Measurements from ENCODE around the gene HLA-DQA2. TPM values are rescaled to one million over a fixed set of nuclear protein-coding genes. Genes with fewer than 3 reads are reported as not detected.
A peak's percentile ranks its signal among the peaks of the same experiment; 100 is the strongest.
"Not testable (repeated sequence)": the region's sequence is repeated elsewhere in the genome, so short reads cannot be mapped to it uniquely, and the experiment has no call there.

The HLA-DQA2 gene
- total RNA-seq, 1 donor from 2014 or later = 2.4 TPM

- DNase-seq (ENCODE audit: low spot score) = no peak
These were observed 37.8 kb downstream of the HLA-DQA2 start for GRCh38 chr6:32779036-32779435.

- DNase-seq (ENCODE audit: low spot score) = not testable (repeated sequence)
These were observed 41.7 kb downstream of the HLA-DQA2 start for GRCh38 chr6:32782923-32783322.

- DNase-seq (ENCODE audit: low spot score) = peak; percentile 49
These were observed 44.8 kb downstream of the HLA-DQA2 start for GRCh38 chr6:32785781-32786533.

- DNase-seq (ENCODE audit: low spot score) = no peak
These were observed 49.1 kb downstream of the HLA-DQA2 start for GRCh38 chr6:32790306-32790705.

GRCh38 chr6:32792901-32793435 is 51.8 kb downstream of the HLA-DQA2 start:
- DNase-seq (ENCODE audit: low spot score) = no peak

GRCh38 chr6:32794510-32794909 is 53.3 kb downstream of the HLA-DQA2 start:
- DNase-seq (ENCODE audit: low spot score) = no peak

Other genes starting within 250 kb of the HLA-DQA2 start
- gene HLA-DRB5, start 211.1 kb upstream of the HLA-DQA2 start, total RNA-seq = 48.0 TPM
- 174 TPM for gene HLA-DRB1, start 151.5 kb upstream of the HLA-DQA2 start, total RNA-seq
- 38.8 TPM for gene HLA-DQA1, start 104.0 kb upstream of the HLA-DQA2 start, total RNA-seq
- gene HLA-DQB1, start 74.7 kb upstream of the HLA-DQA2 start, total RNA-seq = 23.2 TPM
- gene HLA-DQB2, start 22.1 kb downstream of the HLA-DQA2 start, total RNA-seq = 4.0 TPM
- gene HLA-DOB, start 75.6 kb downstream of the HLA-DQA2 start, total RNA-seq = 0.69 TPM
- gene TAP2, start 97.3 kb downstream of the HLA-DQA2 start, total RNA-seq = 40.4 TPM
- 73.7 TPM for gene PSMB8, start 102.7 kb downstream of the HLA-DQA2 start, total RNA-seq
- 41.3 TPM for gene TAP1, start 112.3 kb downstream of the HLA-DQA2 start, total RNA-seq
- gene PSMB9, start 112.8 kb downstream of the HLA-DQA2 start, total RNA-seq = 31.2 TPM
- gene HLA-DMB, start 199.6 kb downstream of the HLA-DQA2 start, total RNA-seq = 43.2 TPM
- gene HLA-DMA, start 211.7 kb downstream of the HLA-DQA2 start, total RNA-seq = 68.2 TPM
- gene BRD2, start 227.2 kb downstream of the HLA-DQA2 start, total RNA-seq = 150 TPM

All from mucosa of gallbladder (tissue), 1 donor.